Measurements from ENCODE around the gene SEMA3F. TPM values are rescaled to one million over a fixed set of nuclear protein-coding genes. Genes with fewer than 3 reads are reported as not detected.

The SEMA3F gene
- total RNA-seq, 1 donor from 2014 or later, result 33.5 TPM

DNA sequence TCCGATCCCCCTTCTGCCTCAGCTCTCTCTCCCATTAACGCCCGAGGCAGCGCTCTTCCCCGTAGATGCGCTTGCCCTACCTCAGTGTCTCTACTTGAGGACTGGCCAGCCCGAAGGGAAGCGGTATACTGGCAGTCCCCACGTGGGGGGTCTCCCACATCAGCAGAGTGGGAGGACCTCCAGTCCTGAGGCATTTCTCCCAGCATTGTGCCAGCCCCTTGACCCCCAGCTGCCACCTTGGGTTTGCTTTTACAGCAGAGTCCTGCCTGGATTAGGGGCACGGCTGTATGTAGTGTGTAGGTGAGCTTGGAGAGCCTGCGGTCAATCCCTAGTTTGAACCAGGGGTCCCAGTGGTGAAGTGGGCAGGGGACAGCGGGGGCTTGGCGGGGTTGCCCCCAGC is 767 bp downstream of the SEMA3F start:
- no peak for DNase-seq (ENCODE audit: low read depth)

GRCh38 chr3:50156549-50157493 is 1.7 kb downstream of the SEMA3F start:
- DNase-seq (ENCODE audit: low read depth), result no peak

DNA sequence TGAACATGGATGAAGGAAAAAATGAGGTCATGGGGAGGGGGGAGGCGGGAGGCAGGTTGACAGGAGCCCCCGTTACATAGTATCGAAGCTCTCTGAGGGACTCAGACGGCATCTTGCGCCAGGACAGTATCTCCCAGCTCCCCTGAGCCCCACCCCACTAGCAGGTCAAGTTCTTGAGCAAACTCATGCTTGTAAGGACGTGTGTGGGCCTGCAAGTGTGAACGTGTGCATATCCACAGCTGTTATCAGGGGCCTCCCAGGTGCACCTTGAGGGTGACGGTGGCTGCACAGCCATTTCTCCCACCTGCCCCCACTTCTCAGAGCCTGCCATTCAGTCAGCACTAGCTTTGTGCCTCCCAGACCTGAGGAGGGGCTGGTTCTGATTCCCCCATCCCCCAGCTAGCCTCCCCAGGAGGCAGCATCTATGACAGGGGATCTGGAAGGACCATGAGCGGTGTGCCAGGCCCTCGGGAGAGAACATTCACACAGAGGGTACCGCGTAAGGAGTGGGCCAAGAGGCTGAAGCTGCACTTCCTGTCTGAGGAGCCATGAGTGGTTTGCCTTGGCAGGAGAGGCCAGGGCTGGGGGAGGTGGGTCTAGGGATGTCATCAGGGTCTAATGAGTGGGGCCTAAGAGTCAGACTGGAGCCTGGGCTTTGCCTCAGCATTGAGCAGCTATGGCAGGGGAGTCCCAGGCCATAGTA is 2.9 kb downstream of the SEMA3F start:
- DNase-seq (ENCODE audit: low read depth), result no peak

DNA sequence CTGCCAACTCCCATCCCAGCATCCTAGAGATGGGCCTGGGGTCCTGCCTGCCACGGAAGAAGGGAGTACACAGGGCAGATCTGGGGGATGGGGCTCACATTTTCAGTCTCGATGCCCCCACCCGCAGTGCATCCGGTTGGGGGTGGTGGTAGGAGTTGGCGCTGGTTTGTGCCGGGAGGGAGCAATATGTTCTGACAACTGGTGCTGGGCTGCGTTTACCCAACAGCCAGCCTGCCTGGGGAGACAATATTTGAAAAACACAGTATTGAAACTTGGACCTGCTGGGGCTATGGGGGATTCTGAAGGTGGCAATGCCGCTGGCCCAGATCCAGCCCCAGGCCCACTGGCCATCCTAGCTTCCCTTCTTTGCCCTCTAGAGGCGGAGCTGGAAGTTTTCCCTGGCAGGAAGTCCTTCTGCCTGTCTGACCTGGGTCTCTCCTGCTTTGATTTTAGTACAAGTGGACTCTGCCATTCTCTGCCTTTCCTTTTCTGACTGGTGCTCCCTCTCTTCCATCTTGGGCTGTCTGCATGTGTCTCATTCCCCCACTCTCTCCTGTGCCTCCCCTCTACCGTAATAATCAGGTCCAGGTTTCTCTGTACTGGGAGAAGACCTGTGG is 3.5 kb downstream of the SEMA3F start:
- no peak for DNase-seq (ENCODE audit: low read depth)

- DNase-seq (ENCODE audit: low read depth), result no peak
Observed at GRCh38 chr3:50160561-50160983, 5.4 kb downstream of the SEMA3F start.

GRCh38 chr3:50161320-50161719 is 6.2 kb downstream of the SEMA3F start:
- DNase-seq (ENCODE audit: low read depth), result no peak

- DNase-seq (ENCODE audit: low read depth), result no peak
Observed at GRCh38 chr3:50162034-50162883, 7.1 kb downstream of the SEMA3F start.

GRCh38 chr3:50163572-50164455 is 8.7 kb downstream of the SEMA3F start:
- peak; percentile 82 for DNase-seq (ENCODE audit: low read depth)

DNA sequence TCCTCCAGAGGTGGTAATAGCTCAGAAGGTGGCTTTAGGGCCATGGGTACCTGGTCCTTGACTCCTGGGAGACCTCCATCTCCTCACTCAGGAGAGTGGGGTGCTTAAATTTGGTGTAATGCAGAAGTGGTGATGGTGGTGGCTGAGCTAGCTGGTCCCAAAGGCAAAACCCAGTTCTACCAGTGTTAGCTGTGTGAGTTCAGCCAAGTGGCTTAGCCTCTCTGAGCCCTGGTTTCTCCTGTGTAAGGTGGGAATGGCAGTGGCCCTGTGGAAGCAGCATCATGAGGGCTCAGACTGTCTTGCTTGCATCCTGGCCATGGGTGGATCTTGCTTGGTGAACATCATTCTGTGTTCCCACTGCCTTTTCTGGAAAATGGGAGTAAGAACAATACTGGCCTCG is 9.4 kb downstream of the SEMA3F start:
- no peak for DNase-seq (ENCODE audit: low read depth)

- DNase-seq (ENCODE audit: low read depth), result peak; percentile 85
Observed at GRCh38 chr3:50164984-50165909, 10.1 kb downstream of the SEMA3F start.

DNA sequence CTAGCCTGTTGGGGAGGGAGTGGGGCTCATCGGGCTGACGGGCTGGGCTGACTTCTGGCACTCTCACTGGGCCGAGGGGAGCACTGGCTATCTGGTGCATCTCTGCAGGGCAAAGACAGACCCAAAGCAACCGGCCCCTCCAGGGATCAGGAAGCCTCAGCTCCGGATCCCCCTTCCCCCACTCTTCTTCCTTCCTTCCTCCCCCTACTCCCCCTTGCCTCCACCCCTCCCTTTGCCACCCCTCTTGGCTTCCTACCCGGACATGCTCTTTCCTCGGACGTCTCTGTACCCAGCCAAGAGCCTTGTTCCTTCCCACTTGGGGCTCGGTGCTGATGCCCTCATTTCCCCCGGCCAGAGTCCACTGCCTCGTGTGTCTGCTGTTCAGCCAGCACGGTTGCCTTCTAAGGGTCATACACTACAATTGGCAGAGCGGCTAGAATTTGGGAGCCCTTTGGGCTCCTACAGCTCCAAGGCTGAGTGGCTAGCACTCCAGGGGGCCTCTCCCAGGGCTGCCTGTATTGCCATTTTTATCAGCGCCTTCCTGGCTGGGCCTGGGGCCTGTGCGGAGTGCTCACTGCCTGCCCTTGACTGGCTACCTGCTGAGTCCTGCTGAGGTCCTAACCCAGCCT is 10.9 kb downstream of the SEMA3F start:
- no peak for DNase-seq (ENCODE audit: low read depth)

DNA sequence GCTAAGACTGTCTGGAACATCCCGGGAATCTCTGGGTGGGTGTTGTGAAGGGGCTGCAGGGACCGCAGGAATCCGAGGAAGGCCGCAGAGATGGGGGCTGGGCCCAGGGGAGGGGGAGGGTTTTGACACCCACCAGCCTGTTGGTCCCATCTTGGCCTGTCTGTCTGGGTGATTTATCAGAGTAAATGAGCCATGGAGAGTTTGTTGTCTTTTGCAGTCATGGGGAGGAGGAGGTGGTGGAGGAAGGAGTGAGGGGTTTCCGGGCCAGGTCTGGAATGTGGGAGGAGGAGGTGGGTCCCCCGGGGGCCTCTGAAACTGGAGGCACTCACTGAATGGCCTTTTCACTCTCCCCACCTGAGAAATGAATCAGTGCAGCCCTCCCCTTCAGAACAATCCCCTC is 11.5 kb downstream of the SEMA3F start:
- peak; percentile 87 for DNase-seq (ENCODE audit: low read depth)

GRCh38 chr3:50167069-50167840 is 12.1 kb downstream of the SEMA3F start:
- peak; percentile 91 for DNase-seq (ENCODE audit: low read depth)

DNA sequence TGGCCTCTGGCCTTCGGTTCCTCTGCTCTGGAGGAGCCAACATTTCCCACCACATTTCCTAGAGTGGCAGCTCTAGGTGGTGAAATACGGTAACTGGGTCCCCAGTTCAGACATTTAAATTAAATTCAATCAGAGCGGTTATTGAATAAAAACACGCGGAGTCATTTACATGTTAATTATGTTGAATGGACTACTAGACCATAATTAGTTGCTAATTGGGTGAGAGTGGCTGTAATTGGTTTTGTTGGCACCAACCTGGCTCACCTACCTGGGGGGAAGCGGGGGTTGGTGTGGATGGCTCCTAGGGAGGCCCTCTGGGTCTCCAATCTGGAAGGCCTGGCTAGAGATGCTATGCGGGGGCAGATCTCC is 12.7 kb downstream of the SEMA3F start:
- DNase-seq (ENCODE audit: low read depth), result no peak

DNA sequence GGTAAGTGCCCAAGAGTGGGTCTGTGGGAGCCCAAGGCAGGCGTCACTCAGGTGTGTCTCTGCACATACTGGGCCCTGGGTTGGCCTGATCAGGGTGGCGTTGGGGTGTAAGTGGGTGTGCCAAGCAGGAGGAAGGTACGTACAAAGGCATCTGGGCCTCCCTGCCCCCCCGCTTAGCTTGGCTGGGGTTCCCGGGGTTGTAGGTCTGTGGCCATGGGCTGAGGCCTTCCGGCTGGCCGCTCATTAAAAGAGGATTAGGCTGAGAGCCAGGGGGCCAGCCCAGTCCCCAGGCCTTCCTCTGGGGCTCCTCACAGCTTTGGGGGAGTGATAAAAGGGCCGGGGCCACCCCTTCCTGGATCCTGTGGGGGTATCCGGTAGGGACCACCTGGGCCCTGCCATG is 13.3 kb downstream of the SEMA3F start:
- no peak for DNase-seq (ENCODE audit: low read depth)

GRCh38 chr3:50168791-50169190 is 13.7 kb downstream of the SEMA3F start:
- no peak for DNase-seq (ENCODE audit: low read depth)

- DNase-seq (ENCODE audit: low read depth), result no peak
Observed at GRCh38 chr3:50169232-50169832, 14.2 kb downstream of the SEMA3F start.

DNA sequence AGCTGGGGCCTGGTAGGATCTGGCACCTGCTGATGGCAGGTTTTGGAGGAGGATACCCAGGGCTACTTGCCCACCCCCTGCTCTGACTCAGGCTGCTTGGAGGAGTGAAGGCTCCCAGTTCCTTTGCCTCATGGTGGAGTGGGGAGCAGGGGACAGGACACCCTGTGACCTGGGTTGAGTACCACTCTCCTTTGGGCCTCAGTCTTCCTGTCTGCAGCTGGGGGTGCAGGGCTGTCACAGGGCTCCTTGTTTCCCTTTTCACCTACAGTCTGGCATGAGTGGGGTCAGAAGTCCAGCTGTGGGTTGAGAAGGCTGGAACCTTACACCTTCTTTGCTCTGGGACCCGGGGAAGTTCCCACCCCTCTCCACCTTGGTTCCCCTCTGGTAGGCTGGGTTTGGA is 14.7 kb downstream of the SEMA3F start:
- no peak for DNase-seq (ENCODE audit: low read depth)
